K562 (cell line): ENCODE data around the gene G6PC2. TPM values are rescaled to one million over a fixed set of nuclear protein-coding genes. Genes with fewer than 3 reads are reported as not detected.

ENCODE experiments used
- ATAC-seq: fragments of 200-7000 bp; cut with Tn5 transposase; 3 replicates; pipeline ENCODE4 v1.9.1; 2020; ENCODE audit warnings: moderate library complexity
- BruUV-seq: library from RNA; stranded (reverse); fragments of 400-500 nt; replicated peaks from 2 replicates; lab custom pipeline; 2021; lab: Mats Ljungman, UMichigan
- CTCF ChIA-PET: fragments of 300-600 bp; formaldehyde crosslinking; extraction: SDS; loops from one replicate; lab custom pipeline; 2021; ENCODE audit warnings: low intra/inter-chr PET ratio; lab: Yijun Ruan, JAX
- POLR2A ChIA-PET: fragments of 300-600, 350-650 bp; sonication (Branson Sonifier 250); formaldehyde crosslinking; extraction: SDS; loops from one replicate; lab custom pipeline; 2021; ENCODE audit warnings: antibody characterized with exemption, inconsistent platforms; lab: Yijun Ruan, JAX
- DNase-seq, 4 experiments: peaks; one replicate each; pipeline versions ENCODE4 v3.0.0 to v3.0.0-alpha.2; 2011 to 2018; ENCODE audit warnings: low spot score in 3 of 4, mixed read lengths in 3 of 4; ENCODE audit errors: extremely low read depth in 1 of 4
- FAIRE-seq: peaks from 2 replicates; lab custom pipeline; 2011; peaks lifted over from hg19 to GRCh38; lab: Jason Lieb, UNC
- H2AFZ ChIP-seq: 2 replicates; pipeline ENCODE4 v1.6.0; 2011; ENCODE audit warnings: low read depth, low read length, control low read depth, inconsistent platforms
- H3K27ac ChIP-seq: fragments of 200-600 bp; 3 replicates; pipeline ENCODE4 v1.8.0; 2011; ENCODE audit warnings: low read depth, mild to moderate bottlenecking, control low read depth, inconsistent platforms, low read length, moderate library complexity, mixed read lengths; ENCODE audit errors: extremely low read depth
- H3K27me3 ChIP-seq, 2 experiments: fragments of 300-600 bp in 1 of 2; 2 replicates in 1 of 2; 3 replicates in 1 of 2; pipeline versions ENCODE4 v1.6.0 to v1.8.0; 2011; ENCODE audit warnings: inconsistent platforms in 2 of 2, low read length in 2 of 2, mild to moderate bottlenecking in 1 of 2, mixed read lengths in 1 of 2, moderate library complexity in 1 of 2; ENCODE audit not compliant: control insufficient read depth in 2 of 2, insufficient read depth in 2 of 2
- H3K36me3 ChIP-seq: fragments of 300-600 bp; 3 replicates; pipeline ENCODE4 v1.8.0; 2011; ENCODE audit warnings: mild to moderate bottlenecking, low read length, inconsistent platforms; ENCODE audit not compliant: control insufficient read depth, insufficient read depth
- H3K4me1 ChIP-seq, 2 experiments: fragments of 200-600 bp in 1 of 2; replicated peaks in 1 of 2; 2 replicates in 1 of 2; 3 replicates in 1 of 2; pipeline versions ENCODE4 v1.5.1 to v1.8.0; 2011; ENCODE audit warnings: inconsistent platforms in 2 of 2, low read length in 2 of 2, mild to moderate bottlenecking in 1 of 2, mixed read lengths in 1 of 2, moderate library complexity in 1 of 2; ENCODE audit not compliant: control insufficient read depth in 2 of 2, insufficient read depth in 2 of 2
- H3K4me2 ChIP-seq: 2 replicates; pipeline ENCODE4 v1.6.1; 2011; ENCODE audit warnings: low read length, control low read depth, inconsistent platforms, mixed read lengths; ENCODE audit not compliant: insufficient read depth
- H3K4me3 ChIP-seq: fragments of 200-600 bp; sonication (generic), shearing (Covaris generic); 2 replicates; pipeline ENCODE4 v1.5.1; 2016; ENCODE audit warnings: control low read depth, inconsistent platforms
- H3K79me2 ChIP-seq: fragments of 200-600 bp; 3 replicates; pipeline ENCODE4 v1.8.0; 2011; ENCODE audit warnings: low read length, inconsistent platforms; ENCODE audit not compliant: control insufficient read depth, insufficient read depth
- H3K9ac ChIP-seq, 2 experiments: 2 replicates each; pipeline versions ENCODE4 v1.6.0 to v1.6.1; 2011; ENCODE audit warnings: low read depth in 2 of 2, low read length in 2 of 2, control low read depth in 1 of 2, inconsistent platforms in 1 of 2, mild to moderate bottlenecking in 1 of 2, mixed read lengths in 1 of 2; ENCODE audit not compliant: insufficient read depth in 1 of 2
- H3K9me1 ChIP-seq: one replicate; pipeline ENCODE4 v1.6.0; 2011; ENCODE audit warnings: inconsistent platforms, mild to moderate bottlenecking, low read length, moderate library complexity; ENCODE audit not compliant: control insufficient read depth, insufficient read depth
- H3K9me3 ChIP-seq: replicated peaks from 2 replicates; pipeline ENCODE4 v1.5.1; 2011; ENCODE audit warnings: low read depth, low read length, inconsistent platforms; ENCODE audit not compliant: control insufficient read depth, insufficient read depth
- H4K20me1 ChIP-seq: replicated peaks from 2 replicates; pipeline ENCODE4 v1.6.1; 2011; ENCODE audit warnings: low read length, inconsistent platforms, mixed read lengths; ENCODE audit not compliant: control insufficient read depth, insufficient read depth
- ARHGAP35 ChIP-seq: fragments of 450-650 bp; IDR thresholded peaks from 2 replicates; pipeline ENCODE4 v1.6.1; 2018; ENCODE audit not compliant: partially characterized antibody
- HDAC8 ChIP-seq: fragments of 450-650 bp; IDR thresholded peaks from 2 replicates; pipeline ENCODE4 v1.6.1; 2016; ENCODE audit warnings: mild to moderate bottlenecking, missing genetic modification characterization, moderate library complexity, missing compliant biosample characterization
- HMG20A ChIP-seq: fragments of 450-650 bp; formaldehyde crosslinking; conservative IDR thresholded peaks from 2 replicates; pipeline ENCODE4 v1.4.0; 2020; ENCODE audit warnings: mild to moderate bottlenecking, mixed read lengths
- ILK ChIP-seq: fragments of 450-650 bp; IDR thresholded peaks from 2 replicates; pipeline ENCODE4 v1.6.1; 2016; ENCODE audit warnings: missing genetic modification characterization, low read depth, mild to moderate bottlenecking, missing compliant biosample characterization, moderate library complexity, borderline replicate concordance
- KDM1A ChIP-seq, 2 experiments: fragments of 450-650 bp; IDR thresholded peaks; 2 replicates each; pipeline ENCODE4 v1.6.1; 2016; ENCODE audit warnings: mild to moderate bottlenecking in 2 of 2
- SMAD4 ChIP-seq: fragments of 250-450 bp; sonication (Bioruptor Pico); conservative IDR thresholded peaks from 2 replicates; pipeline ENCODE4 v1.8.0; 2021; ENCODE audit warnings: inconsistent platforms, mild to moderate bottlenecking, moderate library complexity
- SUPT5H ChIP-seq: fragments of 450-650 bp; IDR thresholded peaks from 2 replicates; pipeline ENCODE4 v1.6.1; 2016
- UBTF ChIP-seq, 2 experiments: IDR thresholded peaks; 2 replicates each; pipeline ENCODE4 v1.6.1; 2012; ENCODE audit warnings: improper control_type of control experiment in 2 of 2, low read depth in 2 of 2, low read length in 2 of 2, borderline replicate concordance in 1 of 2
- ZNF197 ChIP-seq: fragments of 200-800 bp; sonication (Bioruptor generic); IDR thresholded peaks from 2 replicates; pipeline ENCODE4 v1.6.1; 2016; ENCODE audit warnings: low read depth, missing genetic modification characterization, missing compliant biosample characterization
- WGBS: fragments of 100-300 bp; shearing (Covaris generic); methylation state at CpG from one replicate; pipeline ENCODE4 v1.1.6; 2016; ENCODE audit warnings: low coverage, mixed read lengths; ENCODE audit not compliant: insufficient coverage; ENCODE audit errors: missing lambda C conversion rate; 5-methylcytosine and 5-hydroxymethylcytosine counted together
- in situ Hi-C: fragments of 300-500 bp; cut with MboI; formaldehyde crosslinking; loops from 4 replicates; pipeline ENCODE4 v1.15.0; 2018; ENCODE audit warnings: inconsistent platforms, mixed read lengths
- intact Hi-C: fragments of 100-400 bp; cut with micrococcal nuclease; formaldehyde crosslinking; loops from 2 replicates; pipeline ENCODE4 v1.14.2; 2022
- polyA plus RNA-seq, 8 experiments: library from polyadenylated mRNA; depleted of rRNA in 4 of 8; stranded (reverse) in 5 of 8; unstranded in 3 of 8; fragments of >200 nt; fragmentation: Nextera tagmentation in 2 of 8; fragmentation: Illumina TruSeq in 1 of 8; extraction: Ambion mirVana in 2 of 8; extraction: Trizol in 1 of 8; gene quantifications; 2 replicates each; pipeline versions ENCODE4 v1.2.1 to v1.2.3, GENCODE V29; 2011 to 2014; ENCODE audit warnings: inconsistent platforms in 1 of 8, missing spikeins in 1 of 8
- total RNA-seq, 7 experiments: library from RNA; depleted of rRNA in 6 of 7; stranded (reverse); fragments of >200 nt in 6 of 7; fragmentation: Illumina TruSeq in 2 of 7; extraction: Trizol in 2 of 7; gene quantifications; 2 replicates each; pipeline versions ENCODE4 v1.2.1 to v1.2.3, GENCODE V29; 2011 to 2021; ENCODE audit warnings: low replicate concordance in 1 of 7
- TF ChIP-seq, protein P1 (sequence below): fragments of 200-400 bp; formaldehyde crosslinking; IDR thresholded peaks from 2 replicates; pipeline ENCODE4 v1.6.1; 2017; ENCODE audit warnings: mild to moderate bottlenecking, low read depth, low read length, moderate library complexity

The G6PC2 gene
- total and polyA plus RNA-seq, 9 of the 15 experiments (the other 6 are each of a cell fraction or from before 2014, with no cell fraction given), result 0.03 to 0.15 TPM; not detected in 7

DNA sequence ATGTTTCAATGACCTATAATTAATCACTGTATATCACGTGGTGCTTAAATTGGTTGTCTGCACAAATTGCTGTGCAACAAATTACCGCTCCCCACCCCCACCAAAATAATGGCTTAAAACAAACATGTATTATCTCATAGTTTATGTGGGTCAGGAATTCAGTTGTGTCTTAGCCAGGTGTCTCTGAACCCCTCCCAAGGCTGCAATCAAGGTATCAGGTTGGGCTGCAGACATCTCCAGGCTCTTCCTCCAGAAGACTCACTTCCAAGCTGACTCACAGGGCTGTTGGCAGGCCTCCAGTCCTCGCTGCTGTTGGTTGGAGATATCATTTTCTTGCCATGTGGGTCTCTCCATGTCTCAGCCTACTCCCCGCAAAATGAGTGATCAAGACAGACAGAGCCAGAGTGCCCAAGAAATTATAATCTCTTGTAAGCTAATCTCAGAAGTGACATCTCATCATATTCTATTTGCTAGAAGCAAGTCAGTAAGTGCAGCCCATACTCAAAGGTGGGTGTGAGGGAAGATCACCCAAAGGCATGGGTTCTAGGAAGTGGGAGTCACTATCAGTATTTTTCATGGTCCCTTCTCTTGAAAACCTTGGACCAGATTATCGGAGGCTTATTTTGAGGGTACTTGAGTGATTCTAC is 49.3 kb upstream of the G6PC2 start:
- peak; percentile 94 for ATAC-seq
- WGBS, result 3% methylated on average over 5 of the region's 5 CpGs
- peak overlapping the region; percentile 76 for H3K27ac ChIP-seq
- in situ Hi-C loops, result no loop called here
- no peaks in the 10 kb centered on the region for H3K79me2 ChIP-seq
- peak overlapping the region; percentile 41; the same call in 1 of the 2 replicates for H3K4me2 ChIP-seq
- H3K36me3 ChIP-seq, result peaks cover 57% of the 10 kb centered on the region
- peak; percentile 100 for FAIRE-seq
- BruUV-seq, result no TSS peak
- H3K4me3 ChIP-seq, result no peak overlapping the region
- DNase-seq, result peak; percentile 74 to 100 (median 86)
- no peaks in the 10 kb centered on the region; the same call in 1 of the 2 replicates for H4K20me1 ChIP-seq
- POLR2A ChIA-PET, result interaction anchor here (0.6 to 1.8 kb wide), 7 partner anchors 9 to 422 kb away, joined by 3 to 6 read pairs (median 3); partner anchors contain the start of gene SPC25
- CTCF ChIA-PET, result interaction anchor here (0.7 kb wide), 1 partner anchor 69 kb away, joined by 3 read pairs; no protein-coding TSS in a partner anchor
- H3K27me3 ChIP-seq, result no peaks in the 10 kb centered on the region; a peak in 1 of 5 replicates
- no peak overlapping the region for H3K9ac ChIP-seq
- no peak overlapping the region for H2AFZ ChIP-seq
- H3K9me3 ChIP-seq, result no peaks in the 10 kb centered on the region; the same call in 1 of the 2 replicates
- H3K4me1 ChIP-seq, result peaks cover 12 to 37% of the 10 kb centered on the region in 2 experiments
- no peaks in the 10 kb centered on the region for H3K9me1 ChIP-seq
- intact Hi-C loops, result loop anchor here (1.0 to 5.0 kb wide), 4 partner anchors 69 to 139 kb away; no protein-coding TSS in a partner anchor
- TF ChIP-seq SUPT5H (no peak), ARHGAP35 (no peak), SMAD4 (CRISPR knock-in tag) (peak; percentile 94), ZNF197 (CRISPR knock-in tag) (peak; percentile 57; the same call in 1 of the 2 replicates), ILK (tag) (no peak), UBTF (IDR thresholded peaks at IDR 0.05; ENCODE audit: borderline replicate concordance in 1 of 2, low read depth in 2 of 2, low read length in 2 of 2) (peak in 1 of 2 experiments; percentile 63; a peak in 1 of 4 replicates), HDAC8 (tag) (no peak), KDM1A (IDR thresholded peaks at IDR 0.05) (peak; percentile 91 to 92), HMG20A (no peak)
- TF ChIP-seq, protein P1, sequence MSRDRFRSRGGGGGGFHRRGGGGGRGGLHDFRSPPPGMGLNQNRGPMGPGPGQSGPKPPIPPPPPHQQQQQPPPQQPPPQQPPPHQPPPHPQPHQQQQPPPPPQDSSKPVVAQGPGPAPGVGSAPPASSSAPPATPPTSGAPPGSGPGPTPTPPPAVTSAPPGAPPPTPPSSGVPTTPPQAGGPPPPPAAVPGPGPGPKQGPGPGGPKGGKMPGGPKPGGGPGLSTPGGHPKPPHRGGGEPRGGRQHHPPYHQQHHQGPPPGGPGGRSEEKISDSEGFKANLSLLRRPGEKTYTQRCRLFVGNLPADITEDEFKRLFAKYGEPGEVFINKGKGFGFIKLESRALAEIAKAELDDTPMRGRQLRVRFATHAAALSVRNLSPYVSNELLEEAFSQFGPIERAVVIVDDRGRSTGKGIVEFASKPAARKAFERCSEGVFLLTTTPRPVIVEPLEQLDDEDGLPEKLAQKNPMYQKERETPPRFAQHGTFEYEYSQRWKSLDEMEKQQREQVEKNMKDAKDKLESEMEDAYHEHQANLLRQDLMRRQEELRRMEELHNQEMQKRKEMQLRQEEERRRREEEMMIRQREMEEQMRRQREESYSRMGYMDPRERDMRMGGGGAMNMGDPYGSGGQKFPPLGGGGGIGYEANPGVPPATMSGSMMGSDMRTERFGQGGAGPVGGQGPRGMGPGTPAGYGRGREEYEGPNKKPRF, result no peak
